NCI-H460 (cell line): ENCODE measurements around the gene BCL2L13. TPM values are rescaled to one million over a fixed set of nuclear protein-coding genes. Genes with fewer than 3 reads are reported as not detected.
"Not testable (repeated sequence)": the region's sequence is repeated elsewhere in the genome, so short reads cannot be mapped to it uniquely, and the experiment has no call there.

ENCODE experiments used
- DNase-seq: peaks from one replicate; pipeline ENCODE4 v3.0.0-alpha.2; 2016; ENCODE audit warnings: low read depth; ENCODE audit errors: extremely low read depth
- total RNA-seq: library from RNA; depleted of rRNA; stranded (reverse); fragments of >200 nt; shearing (Covaris generic); gene quantifications from 2 replicates; pipeline ENCODE4 v1.2.3, GENCODE V29; 2014

Gene BCL2L13
- total RNA-seq, 1 experiment from 2014 or later, result 65.4 TPM

GRCh38 chr22:17634696-17635095 lies 3.9 kb upstream of the BCL2L13 start:
- no peak for DNase-seq

DNA sequence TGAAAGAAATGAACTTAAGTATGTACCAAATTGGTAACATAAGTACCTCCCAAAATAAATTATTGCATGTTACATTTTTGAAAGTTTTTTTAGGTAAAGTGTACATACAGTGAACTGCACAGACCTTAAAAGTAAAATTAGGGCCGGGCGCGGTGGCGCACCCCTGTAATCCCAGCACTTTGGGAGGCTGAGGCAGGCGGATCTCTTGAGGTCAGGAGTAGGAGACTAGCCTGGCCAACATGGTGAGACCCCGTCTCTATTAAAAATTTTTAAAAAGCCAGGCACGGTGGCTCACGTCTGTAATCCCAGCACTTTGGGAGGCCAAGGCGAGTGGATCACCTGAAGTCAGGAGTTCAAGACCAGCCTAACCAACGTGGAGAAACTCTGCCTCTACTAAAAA lies 1.7 kb upstream of the BCL2L13 start:
- DNase-seq, result not testable (repeated sequence)

- DNase-seq, result no peak
Observed at GRCh38 chr22:17637490-17638181, 921 bp upstream of the BCL2L13 start.

GRCh38 chr22:17638182-17638431 lies 450 bp upstream of the BCL2L13 start:
- DNase-seq, result no peak

- DNase-seq, result peak; percentile 50
Observed at GRCh38 chr22:17639247-17639741, 737 bp downstream of the BCL2L13 start.

DNA sequence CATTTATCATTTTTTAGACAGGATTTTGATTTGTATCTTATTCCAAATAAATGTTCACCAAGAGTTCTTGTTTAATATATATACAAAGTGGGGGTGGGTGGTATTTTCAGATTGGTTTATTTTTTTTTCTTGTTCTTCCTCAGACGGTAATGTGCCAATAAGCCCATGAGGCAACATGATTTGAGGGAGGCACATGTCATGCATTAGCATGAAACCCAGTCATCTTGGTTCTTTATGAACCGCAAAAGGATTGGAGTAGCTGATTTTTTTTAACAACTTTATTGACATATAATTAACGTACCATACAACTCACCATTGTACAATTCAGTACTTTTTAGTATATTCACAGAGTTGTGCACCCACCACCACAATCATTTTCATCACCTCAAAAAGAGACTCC lies 2.7 kb downstream of the BCL2L13 start:
- DNase-seq, result no peak

GRCh38 chr22:17642357-17642756 lies 3.8 kb downstream of the BCL2L13 start:
- not testable (repeated sequence) for DNase-seq

GRCh38 chr22:17647452-17647851 lies 8.9 kb downstream of the BCL2L13 start:
- no peak for DNase-seq

- no peak for DNase-seq
Observed at GRCh38 chr22:17647991-17648390, 9.4 kb downstream of the BCL2L13 start.

DNA sequence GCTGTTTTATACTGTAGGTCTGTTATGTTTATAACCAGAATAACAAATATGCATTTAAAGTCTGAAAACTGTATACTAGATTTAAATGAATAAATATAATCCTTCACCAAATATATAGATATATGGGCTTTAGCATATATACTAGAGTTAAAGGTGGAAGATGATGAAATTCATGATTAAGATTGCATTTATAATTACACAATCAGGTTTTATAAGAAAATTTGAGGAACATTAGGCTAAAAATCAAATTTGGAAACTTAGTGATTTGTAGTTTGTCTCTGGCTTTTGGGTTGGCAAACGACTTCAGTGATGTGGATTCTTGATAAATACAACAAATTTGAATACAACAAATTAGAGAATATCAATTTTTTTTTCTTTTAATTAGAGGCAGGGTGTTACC lies 10.0 kb downstream of the BCL2L13 start:
- no peak for DNase-seq

DNA sequence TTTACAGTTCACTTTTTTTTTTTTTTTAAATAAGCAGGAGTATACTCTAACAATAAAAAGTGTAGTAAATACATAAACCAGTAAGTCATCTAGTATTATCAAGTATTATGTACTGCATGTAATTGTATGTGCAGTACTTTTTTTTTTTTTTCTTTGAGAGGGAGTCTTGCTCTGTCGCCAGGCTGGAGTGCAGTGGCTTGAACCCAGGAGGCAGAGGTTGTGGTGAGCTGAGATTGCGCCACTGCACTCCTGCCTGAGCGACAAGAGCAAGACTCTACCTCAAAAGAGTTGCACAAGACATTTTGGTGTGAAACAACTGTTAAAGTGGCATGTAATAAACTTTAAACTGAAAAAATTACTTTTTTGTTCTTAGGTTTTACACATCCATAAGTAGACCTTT lies 16.7 kb downstream of the BCL2L13 start:
- no peak for DNase-seq

GRCh38 chr22:17656870-17657395 lies 18.4 kb downstream of the BCL2L13 start:
- DNase-seq, result no peak

DNA sequence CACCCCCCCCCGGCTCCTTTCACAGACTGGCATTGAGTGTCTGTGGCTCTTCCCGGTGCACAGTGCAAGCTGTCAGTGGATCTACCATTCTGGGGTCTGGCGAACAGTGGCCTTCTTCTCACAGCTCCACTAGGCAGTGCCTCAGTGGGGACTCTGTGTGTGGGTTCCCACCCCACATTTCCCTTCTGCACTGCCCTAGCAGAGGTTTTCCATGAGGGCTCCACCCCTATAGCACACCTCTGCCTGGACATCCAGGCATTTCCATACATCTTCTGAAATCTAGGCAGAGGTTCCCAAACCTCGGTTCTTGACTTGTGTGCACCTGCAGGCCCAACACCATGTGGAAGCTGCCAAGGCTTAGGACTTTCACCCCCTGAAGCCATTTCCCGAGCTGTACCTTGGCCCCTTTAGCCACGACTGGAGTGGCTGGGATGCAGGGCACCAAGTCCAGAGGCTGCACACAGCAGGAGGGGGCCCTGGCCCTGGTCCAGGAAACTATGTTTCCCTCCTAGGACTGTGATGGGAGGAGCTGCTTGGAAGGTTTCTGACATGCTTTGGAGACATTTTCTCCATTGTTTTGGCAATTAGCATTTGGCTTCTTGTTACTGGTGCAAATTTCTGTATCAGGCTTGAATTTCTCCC lies 26.0 kb downstream of the BCL2L13 start:
- no peak for DNase-seq

- DNase-seq, result no peak
Observed at GRCh38 chr22:17665248-17665647, 26.7 kb downstream of the BCL2L13 start.

GRCh38 chr22:17665854-17666253 lies 27.3 kb downstream of the BCL2L13 start:
- no peak for DNase-seq

GRCh38 chr22:17671521-17672092 lies 33.0 kb downstream of the BCL2L13 start:
- DNase-seq, result not testable (repeated sequence)

- DNase-seq, result no peak
Observed at GRCh38 chr22:17672417-17672991, 33.9 kb downstream of the BCL2L13 start.

DNA sequence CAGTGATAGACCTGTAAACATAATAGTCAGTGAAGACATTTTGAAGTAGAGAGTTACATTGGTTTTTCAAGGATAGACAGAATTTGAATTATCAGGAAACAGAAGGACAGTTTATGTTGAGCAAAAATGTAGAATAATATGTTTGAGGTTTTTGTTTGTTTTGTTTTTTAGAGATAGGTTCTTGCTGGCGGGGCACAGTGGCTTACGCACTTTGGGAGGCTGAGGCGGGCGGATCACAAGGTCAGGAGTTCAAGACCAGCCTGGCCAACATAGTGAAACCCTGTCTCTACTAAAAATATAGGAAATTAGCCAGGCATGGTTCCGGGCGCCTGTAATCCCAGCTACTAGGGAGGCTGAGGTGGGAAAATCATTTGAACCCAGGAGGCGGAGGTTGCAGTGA lies 35.6 kb downstream of the BCL2L13 start:
- no peak for DNase-seq

GRCh38 chr22:17675584-17675983 lies 37.0 kb downstream of the BCL2L13 start:
- no peak for DNase-seq

DNA sequence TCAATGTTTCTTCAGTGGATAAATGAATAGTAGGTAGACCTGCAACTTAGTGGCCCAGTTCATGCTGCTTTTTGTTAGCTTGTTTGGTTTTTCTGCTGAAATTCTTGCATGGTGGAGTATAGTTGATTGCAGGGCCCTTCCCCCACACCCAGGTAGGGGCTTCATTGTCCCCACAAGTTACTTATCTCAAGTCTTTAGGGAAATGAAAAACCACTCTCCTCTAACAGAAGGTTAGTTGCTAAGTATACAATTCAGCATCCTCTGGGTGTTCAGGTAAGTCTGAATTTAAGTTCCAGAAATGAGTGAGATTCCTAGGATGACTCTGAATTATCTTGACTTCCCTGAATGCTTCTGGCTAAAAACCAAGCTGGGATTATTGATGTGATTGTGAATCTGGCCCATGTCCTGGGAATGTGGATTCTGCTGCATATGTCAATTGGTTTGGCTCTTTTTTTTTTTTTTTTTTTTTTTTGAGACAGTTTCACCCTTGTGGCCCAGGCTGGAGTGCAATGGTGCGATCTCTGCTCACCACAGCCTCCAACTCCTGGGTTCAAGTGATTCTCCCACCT lies 40.3 kb downstream of the BCL2L13 start:
- no peak for DNase-seq

DNA sequence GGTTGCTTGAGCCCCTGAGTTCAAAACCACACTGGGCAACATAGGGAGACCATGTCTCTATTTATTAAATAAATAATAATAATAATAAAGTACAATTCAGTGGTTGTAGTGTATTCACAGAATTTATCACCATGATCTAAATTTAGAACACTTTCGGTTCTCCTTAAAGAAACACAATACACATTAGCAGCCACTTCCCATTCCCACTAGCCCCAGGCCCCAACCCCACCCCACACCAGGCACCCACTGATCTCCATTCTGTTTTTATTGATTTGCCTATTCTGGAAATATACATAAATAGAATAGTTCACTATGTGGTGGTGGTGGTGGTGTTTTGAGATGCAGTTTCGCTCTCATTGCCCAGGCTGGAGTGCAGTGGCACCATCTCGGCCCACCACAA lies 45.7 kb downstream of the BCL2L13 start:
- DNase-seq, result no peak
